ENCODE measurements around the gene ANO7.

The ANO7 gene

DNA sequence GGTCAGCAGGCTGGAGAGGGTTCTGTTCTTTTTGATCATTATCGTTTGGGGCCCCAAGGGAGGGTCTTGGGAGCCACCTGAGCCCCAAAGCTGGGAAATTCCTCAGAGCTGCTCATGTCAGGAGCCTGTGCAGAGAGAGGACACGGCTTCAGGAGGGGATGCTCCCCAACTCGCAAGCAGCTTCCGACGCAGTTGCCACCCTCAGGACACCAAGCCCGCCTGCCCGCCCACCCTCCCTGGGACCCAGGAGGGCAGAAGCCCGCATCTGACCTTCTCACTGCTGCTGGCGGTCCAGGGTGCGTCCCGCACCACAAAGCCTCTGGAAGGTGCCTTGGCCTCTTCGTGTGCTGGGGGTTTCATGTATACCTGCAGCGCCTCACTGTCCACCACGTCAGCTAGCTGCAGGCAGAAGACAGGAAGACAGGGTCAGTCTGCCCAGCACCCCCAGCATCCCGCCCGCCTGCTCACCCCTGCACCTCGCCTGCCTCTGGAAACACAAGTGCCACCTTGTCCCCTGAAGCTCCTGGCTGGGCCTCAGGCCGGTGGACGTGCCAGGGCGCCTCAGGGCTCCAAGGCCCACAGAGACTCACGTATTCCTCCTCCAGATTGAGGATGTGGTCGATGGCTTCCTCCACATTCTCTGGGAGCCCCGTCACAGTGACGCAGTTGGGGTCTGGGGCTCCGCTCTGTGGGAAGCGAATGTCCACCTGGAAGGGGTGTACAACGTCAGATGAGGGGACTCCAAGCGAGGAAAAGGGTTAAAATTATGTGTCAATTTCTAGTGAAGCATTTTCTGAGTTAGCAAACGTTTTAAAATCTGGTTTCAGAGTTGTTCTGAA lies 41.3 kb downstream of the ANO7 start:
- no peak for DNase-seq

DNA sequence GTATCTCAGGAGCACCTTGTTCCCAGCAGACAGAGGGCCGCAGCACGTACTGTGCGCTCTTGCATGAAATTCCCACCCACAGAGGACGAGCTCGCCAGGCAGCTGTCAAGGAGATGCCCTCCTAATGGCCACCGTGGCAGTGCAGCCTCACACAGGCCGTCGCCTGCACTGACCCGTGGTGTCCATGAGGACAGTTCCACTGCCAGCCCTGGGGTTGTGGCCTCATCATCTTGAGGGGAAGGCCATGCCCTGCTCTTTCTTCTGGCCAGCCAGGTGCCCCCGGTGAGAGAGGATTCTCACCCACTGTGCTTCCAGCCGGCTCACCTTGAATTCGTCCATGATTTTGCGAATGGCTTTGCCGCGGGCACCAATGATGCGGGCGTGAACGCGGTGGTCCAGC lies 42.0 kb downstream of the ANO7 start:
- DNase-seq, result no peak

DNA sequence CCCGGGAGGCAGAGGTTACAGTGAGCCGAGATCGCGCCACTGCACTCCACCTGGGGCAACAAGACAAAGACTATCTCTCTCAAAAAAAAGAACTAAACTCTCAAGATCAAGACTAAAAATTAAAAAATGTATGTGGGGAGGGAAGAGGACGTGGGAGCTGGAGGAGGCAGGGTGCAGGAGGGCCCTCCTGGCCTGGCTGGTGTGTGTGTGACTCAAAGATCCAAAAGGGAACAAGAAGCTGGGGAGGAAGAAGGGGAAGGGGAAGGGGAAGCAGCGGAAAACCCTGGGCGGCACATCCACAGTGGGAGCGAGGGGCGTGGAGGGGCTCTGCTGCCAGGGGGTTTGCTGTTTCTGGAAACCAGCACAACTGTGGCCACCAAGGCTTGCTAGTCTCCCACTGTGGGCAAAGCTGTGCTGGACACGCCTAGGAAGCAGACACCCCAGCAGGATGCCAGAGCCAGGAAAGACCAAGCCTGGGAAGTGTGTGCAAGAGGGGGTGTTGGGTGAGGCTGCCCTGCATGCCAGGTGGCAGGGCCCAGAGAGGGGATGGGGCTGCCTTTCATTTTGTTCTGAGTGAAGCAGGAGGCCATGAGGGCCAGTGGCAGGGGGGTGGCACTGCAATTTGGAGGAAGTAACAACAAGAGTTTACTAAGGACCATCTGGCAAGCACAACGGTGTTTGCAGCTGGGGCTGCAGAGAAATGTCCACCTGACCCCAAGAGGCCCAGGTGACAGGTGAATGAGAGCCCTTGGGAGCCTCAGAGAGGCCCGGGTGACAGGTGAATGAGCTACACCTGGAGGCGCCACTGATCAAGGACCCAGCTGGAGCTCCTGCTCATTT lies 44.5 kb downstream of the ANO7 start:
- DNase-seq, result no peak

DNA sequence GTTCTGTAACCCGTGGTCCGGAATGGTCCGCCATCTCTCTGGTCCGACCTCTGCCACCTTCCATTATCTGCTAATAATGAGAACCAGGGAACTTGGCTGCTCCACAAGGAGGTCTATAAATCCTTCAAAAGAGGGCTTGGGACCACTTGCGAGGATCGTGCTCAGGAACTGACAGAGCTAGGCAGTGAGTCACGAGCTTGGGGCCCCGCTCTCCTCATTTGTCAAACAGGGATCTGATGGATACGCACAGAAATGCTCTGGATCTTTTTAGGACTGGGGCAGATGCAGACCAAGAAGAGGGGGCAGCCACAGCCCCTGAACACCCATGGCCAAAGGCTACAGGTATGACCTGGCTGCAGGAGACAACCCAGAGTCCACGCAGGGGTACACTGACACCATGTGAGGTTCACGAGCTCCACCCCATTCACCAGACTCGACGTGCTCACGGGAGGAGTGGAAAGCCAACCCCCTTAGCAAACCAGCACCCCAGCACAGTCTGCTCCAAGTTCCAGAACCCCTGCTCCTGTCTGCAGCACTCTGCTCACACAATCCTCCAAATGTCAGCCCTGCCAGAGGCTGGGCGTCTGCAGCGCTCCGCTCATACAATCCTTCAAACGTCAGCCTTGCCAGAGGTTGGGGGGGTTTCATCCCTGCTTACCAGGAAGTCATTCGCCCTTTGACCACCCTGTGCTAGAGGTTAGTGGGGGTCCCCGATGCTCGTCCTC lies 45.8 kb downstream of the ANO7 start:
- DNase-seq, result no peak

DNA sequence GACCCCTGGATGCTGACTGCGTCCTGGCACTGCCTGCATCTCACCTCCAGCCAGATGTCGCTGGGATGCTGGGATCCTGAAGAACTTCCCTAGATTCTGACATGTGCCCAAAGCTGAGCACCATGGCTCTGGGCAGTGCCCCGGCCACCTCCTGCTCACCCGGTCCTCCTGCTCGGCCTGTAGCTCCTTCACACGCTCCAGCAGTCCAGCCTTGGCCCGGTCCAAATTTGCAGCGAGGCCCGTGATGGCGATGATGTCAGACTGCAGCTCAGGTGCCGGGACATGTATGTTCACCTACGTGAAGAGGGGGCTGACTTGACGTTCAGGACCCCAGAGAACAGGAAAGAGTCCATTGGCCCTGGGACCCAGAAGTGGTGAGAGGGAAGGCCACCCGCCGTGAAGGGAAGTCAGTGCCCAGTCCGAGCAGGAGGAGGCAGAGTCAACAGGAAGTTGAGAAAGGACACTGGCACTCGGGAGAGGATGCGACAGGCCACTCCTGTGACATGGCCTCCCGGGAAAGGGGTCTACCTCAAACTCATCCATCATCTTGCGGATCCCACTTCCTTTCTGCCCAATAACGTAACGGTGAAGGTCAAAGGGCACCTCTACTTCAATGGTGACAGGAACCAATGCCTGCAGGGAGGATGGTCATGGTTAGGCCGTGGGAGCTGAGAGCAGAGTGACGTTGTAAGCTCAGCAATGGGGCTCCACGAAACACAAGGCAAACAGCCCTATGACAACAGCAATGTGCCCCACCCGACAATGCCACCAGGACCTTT lies 46.7 kb downstream of the ANO7 start:
- no peak for DNase-seq

DNA sequence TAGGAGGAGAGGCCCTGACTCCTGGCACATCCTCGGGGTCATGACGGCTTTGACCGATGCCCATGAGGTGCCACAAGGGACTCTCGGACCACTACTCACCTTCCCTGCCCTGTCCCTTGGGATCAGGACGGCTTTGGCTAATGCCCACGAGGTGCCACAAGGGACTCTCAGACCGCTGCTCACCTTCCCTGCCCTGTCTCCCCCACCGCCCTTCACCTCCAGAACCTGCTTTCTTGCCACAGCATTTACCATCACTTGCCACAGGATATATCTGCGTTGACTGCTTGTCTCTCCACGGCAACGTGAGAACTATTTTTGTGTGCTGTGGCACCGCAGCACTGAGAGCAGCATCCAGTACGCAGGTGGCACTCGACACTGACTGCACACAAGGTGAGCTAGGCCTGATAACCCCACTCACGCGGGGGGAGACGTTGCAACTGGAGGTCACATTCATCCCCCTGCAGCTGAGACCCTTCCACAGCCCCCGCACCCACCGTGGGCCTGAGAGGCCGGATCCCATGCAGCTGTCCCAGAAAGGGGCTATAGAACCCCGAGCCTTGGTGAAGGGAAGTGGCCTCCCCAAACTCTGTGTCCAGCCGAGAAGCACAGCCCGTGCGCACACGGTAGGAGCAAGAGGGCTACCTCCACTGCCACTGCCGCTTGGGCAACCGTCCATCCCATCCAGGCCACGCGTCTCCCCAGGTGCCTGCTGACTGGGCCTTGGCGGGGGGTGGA lies 47.5 kb downstream of the ANO7 start:
- DNase-seq, result no peak

DNA sequence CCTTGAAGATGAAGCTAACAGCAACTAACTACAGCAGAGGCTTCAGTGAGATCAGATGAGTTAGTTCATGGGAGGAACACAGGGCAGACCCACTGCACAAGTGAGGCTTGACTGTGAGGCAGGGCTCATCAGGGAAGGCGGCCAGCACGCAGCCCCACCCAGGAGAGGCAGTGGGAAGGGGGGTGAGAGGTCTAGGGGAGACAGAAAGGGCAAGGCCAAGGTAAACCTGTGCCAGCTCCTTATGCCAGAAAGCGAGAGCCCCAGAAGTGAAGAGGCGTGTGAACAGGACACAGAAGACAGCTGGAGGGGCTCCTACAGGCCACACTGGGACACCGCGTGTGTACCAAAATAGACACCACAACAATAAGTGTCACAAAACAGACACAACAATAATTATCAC lies 48.6 kb downstream of the ANO7 start:
- DNase-seq, result no peak

DNA sequence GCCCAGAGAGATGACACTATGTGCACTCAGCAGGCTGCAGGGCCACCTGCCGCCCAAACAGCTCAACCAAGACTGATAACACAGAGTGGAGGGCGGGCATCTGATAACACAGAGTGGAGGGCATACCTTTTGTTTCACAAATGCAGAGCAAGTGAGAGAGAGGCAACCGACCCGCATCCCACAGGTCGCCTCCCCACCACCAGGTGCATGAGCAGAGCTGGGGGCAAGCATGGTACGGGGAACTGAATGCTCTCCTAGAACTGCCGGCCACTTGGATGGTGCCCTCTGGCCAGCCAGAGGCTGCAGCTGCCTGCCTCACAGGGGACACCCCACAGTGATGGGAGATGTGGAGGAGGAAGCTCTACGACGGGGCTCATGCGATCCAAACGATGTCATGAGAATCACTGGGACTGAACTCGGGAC lies 49.5 kb downstream of the ANO7 start:
- no peak for DNase-seq

DNA sequence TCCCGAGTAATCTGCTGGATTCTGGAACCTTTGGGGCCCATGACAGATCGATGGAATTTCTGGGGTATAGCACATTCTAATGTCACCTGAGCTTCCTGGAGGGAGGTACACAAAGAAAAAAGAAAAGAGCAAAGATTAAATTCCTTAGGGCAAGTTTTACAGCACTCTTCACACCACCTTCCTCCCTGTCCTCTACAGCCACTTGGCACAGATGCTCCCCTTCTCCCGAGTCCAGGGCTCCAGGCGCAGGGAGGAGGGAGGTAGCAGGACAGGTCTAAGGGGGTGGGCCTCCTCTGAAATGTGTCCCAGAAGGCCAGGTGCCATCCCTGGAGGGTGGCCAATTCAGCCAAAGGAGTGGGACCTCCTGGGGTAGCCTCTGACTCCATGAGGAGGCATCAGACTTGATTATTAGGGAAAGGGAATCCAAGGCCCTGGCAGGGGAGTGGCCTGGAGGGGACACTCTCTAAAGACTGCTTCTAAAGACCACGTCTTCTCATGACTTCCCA lies 50.3 kb downstream of the ANO7 start:
- DNase-seq, result no peak

DNA sequence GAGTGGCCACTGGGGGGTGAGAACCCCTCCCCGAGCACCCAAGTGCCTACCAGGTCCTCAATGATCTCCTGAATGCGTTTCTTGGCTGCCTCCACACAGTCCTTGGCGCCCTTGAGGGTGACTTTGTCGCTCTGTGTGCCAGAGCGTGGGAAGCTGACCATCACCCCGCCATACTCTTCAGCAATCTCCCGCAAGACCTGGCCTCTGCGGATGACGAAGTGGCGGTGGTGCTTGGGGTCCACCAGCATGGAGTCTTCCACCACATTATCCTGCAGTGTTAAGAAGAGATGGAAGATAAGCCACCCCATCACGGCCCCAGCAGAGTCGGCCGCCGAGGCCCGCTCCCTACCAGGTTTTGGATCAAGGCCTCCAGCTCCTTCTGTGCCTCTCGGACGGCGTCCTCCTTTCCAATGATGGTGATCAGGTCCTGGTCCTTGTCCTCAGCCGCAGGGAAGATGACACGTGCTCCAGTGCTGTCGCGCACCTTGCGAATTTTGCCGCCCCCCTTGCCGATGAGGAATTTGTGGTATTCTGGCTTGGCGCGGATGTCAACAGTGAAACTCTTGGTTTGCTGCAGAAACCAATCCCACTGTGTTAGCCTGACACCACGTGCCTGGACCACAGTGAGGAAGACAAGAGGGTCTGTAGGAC lies 51.2 kb downstream of the ANO7 start:
- DNase-seq, result no peak

DNA sequence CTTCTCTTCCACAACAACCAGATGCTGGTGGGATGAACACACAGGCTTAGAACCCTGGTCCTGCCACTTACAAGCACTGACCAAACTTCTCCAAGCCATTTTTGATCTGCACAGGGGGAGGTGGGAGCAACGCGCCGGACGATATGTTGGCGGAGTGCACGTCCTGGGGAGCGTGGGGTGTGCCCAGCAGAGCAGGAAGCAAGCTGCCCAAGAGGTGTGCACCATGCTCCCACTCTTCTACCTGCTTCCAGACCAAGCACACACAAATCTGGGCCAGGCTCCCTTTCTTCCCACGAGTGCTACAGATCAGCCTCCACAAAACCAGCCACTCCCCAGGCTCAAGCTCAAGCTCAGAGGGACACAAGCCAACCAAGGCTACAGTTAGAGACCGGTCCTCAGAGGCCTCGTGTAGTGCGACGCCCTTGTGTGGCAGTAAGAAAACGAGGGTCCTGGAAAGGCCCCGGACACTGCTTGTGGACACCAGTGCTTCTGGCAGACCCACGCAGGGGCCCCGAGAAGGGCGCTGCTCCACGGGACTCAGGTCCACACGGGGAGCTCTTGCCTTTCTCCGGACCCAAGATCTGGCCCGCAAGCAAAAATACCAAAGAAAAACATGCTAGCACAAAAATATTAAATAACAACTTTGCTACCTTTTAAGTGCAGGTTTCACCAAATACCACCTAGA lies 52.0 kb downstream of the ANO7 start:
- no peak for DNase-seq

DNA sequence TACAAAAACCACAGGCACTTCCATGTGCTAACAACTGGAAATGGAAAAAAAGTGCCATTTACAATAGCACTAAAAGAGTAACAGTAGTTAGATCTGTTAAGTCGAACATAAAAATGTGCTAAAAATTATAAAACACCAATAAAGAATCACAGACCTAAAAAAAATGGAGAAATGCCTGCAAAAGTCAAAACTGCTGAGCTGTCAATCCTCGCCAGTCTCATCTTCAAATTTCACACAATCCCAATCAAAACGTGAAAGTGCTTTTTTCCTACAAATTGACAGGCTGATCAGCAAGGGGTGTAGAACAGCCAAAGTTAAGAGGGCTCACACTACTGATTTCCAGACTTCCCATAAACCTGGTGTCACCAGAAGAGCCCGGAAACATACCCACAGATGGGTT lies 53.2 kb downstream of the ANO7 start:
- DNase-seq, result no peak

DNA sequence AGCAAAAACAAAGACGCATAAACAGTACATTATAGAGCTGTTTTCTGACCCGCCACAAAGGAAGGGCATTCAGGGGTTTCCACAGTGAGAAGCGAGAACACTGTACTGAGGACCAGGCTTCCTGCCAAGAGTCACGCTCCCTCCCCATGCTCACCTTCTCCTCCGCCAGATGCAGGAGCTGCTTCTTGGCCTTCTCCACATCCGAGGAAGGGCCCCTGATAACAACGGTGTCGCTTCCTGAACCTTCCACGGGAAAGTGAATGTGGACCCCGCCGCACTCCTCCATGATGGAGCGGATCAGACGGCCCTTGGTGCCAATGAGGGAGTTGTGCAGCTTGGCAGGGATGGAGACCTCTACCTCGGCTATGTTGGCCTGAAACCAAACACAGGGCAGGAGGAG lies 53.8 kb downstream of the ANO7 start:
- DNase-seq, result no peak

DNA sequence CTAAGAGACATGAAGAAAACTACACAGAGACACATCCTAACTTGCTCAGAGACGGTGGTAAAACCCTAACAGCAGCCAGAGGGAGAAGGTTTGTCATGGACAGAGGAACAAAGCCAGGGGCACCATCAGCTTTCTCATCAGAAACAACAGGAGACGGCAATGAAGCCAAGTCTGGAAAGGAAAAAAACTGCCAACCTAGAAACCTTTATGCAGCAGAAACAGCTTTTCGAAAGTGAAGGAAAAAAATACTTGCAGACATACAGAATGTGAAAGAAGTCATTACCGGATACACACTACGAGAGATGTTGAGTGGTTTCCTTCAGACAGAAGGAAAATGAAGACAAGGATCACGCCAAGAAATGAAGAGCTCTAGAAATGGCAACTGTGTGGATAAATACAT lies 55.9 kb downstream of the ANO7 start:
- DNase-seq, result no peak

DNA sequence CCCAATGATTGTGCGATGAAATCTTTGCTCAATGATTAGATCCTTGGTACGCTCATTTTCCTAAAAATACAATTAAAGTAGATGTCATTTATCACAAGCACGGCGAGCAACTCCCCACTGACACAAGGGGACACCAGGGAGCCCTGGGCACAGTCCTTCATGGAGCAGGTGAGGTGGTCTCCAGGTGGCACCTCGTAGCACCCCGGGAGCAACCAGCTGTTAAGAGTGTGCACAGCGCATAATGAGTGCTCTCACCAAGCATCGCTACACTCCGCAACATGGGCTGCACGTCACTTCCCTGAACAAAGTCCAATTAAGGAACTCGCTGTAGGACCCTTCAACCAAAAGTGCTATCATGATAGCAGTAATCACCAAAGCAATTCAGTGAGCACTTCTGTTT lies 59.8 kb downstream of the ANO7 start:
- no peak for DNase-seq

DNA sequence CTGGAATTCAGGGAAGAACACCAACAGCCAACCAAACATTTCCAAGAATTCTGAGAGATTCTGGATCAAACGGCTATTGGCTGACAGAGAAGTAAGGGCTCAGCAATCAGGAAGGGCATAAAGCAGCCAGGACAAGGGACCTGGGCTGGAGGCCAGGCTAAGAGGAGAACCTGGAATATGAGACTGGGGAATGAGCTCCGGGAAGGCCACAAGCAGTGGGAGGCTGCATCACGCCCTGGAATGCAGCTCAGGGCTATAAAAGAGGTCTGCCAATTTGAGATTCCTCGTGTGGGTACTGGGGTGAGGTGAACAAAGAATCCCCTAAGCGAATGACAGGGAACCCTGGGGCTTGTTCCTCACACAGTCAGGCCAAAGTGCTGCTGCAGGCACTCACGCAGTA lies 60.4 kb downstream of the ANO7 start:
- DNase-seq, result no peak

DNA sequence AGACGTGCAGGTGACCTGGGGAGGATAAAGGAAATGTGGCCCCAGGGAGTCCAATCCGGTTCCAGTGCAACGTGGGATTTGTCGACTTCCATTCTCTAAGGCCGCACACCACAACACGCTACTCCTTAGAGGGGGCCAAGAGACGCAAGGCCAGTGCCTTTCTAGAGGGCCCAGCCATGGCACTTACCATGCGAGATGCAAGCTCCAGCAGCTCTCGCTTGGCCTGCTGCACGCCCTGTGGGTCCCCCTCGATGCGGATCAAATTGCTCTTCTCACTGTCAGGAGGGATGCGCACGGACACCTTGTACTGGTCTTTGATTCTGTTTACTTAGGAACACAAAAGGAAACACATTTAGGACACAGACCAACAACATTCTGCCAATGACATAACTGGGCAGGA lies 61.2 kb downstream of the ANO7 start:
- DNase-seq, result no peak

DNA sequence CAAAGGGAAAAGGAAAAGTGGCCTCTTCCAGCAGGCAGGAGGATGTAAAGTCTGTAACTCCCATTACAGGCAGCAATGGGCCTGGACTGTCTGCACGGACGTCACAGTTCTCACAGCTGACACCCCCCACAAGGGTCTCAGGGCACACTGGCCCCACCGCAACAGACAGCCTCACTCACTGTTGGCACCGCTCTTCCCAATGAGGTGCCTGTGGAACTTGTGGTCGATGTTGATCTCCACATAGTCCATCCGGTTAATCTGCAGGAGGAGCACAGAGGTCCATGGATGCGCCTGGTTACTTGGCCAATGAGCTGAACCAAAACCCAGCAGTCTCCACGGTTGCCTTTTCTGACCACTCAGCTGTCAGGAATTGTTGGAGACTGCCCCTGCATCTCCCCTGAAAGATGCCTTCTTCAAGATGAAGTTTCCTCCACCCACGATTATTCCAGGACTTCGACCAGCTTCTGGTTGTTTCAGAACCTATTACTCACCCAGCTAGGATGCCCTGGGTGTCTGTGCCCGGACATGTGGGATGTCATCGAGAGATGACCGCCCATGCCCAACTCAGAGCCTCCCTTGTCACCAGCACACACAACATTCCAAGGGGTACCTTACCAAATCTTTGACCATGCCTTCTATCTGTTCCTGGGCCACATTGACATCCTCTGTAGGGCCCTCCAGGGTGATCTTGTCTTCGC lies 64.5 kb downstream of the ANO7 start:
- no peak for DNase-seq

DNA sequence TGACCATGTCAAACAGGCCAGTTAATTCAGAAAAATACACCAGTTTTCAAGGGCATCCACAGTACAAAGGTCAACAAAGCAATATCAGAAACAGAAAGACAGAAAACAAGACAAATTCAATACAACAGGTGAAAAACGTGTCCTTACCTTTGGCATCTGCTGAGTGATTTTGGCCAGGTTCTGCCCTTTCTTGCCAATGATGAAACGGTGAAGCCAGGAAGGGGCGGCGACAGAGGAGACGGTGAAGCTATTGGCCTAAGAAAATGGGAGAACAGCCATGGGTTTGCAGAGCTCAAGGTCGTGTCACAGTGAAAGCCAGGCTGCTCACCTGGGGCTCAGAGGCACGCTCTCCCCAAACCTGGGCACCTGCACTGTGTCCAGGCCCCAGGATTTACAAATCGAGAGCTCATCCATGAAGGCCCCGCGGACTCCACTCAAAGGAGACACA lies 66.5 kb downstream of the ANO7 start:
- no peak for DNase-seq
